T-helper 9 cell (primary cell): ENCODE data around the gene EBF3.

Experiments used
- DNase-seq: peaks from one replicate; pipeline ENCODE4 v3.0.0-alpha.2; 2020

EBF3 gene

DNA sequence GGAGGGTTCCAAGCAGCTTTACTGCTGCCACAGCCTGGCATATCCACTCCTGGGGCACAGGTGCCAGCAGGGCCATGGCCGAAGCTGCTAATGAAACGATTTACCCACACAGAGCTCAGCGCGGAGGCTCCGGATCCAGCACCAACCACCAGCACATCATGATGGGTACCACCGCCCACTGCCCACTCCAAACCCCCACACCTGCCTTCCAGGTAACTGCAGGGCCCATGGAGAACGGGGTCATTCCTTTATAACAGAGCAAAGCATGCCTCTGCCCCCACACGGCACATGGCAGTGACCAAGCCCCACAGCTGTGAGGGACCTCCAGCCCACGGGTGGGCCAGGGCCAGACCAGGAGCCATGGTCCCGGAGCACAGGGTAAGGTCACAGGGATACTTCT, 53.2 kb downstream of the EBF3 start:
- DNase-seq = no peak

DNA sequence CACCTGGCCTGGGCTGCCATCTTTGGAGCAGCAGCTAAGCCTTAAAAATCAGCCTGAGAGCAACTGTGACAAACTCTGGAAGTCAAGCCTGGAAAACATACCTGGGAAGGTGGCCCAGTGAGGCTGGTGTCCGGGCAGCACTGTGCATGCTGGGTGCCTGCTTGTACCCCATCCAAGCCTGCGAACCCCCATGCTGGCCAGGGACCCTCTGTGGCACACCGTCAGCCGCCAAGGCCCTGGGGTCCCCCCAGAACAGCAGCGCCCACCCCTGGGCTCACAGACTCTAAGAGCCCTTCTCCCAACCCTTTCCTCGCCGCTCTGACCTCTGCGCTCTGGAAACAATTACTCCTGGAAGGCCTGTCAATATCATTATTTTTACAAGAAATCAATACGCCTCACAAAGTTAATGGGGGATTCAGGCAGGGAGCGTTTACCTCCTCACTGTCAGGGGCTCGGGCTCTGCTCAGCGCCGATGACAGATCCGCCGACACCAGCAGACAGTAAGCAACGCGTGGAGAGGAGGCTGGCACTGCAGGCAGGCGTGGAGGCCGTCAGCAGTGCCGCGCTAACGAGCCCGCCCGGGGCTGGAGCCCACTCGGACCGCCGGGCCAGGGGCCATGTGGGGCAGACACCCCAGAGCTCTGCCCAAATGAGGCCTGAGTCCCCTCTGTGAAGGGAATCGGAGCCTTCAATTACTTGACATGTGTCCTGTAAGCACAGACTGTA, 54.4 kb downstream of the EBF3 start:
- DNase-seq = no peak

DNA sequence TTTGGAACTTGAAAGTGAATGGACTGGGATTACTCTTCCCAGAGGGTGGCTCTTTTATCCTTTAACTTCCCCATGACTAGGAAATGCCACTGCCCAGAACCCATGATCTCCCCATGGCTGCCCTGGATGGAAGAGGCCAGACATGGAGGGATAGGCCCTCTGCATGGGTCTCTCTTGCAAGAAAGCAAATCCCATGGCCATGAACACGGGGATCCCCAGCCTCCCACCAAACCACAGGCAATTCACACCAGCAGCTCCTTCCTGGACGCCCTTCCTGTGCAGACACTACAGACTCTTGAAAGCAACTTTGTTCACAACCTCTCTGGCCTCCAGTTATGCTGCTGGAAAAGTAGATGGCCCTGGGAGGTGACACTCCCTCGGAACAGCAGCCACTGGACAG, 55.0 kb downstream of the EBF3 start:
- no peak for DNase-seq

DNA sequence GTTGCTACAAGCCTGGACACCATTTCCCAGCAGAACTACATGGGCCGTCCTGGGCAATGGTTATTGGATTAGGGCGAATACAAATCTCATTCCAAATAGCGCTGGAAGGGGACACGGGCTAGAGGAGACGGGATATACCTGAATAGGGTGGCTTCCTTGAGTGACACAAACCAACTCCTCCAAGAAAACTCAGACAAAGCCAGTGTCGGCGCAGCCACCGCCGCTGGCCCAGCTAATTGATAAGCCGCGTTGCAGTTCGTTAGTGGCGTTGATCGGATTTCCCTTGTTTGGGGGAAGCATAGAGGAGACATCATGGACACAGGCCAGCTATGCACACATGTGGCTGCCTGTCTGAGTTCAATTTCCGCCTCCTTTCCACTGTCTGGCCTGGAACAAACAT, 55.7 kb downstream of the EBF3 start:
- DNase-seq = no peak

DNA sequence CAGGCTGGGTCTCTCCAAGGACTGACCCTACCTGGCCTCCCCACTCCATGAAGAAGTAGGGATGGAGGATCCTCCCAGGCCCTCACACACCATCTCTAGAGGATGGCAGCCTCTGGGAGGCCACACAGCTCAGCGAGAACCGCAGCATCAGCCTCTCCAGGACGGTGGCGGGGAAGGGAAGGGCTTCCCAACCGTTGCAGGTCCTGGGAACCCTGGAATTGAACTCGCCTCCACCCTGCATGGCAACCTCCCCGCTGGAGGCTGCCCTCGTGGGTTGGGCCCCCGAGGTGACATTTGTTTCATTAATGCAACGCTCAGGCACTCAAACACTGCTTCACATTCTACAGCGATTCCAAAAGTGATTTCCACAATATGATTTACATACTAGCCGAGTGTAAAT, 58.5 kb downstream of the EBF3 start:
- no peak for DNase-seq

DNA sequence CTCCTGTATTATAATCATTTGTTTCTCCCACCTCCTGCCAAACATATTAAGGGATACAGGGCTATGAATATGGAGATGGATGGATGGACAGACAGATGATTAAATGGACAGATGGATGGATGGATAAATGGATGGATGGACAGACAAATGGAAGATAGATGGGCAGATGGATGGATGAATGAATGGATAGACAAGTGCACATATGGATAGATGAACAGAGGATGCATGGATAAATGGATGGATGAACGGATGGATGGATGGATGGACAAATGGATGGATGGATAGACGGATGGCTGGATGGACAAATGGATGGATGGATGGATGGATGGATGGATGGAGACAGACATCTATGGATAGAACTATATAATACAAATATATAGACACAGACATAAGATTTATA, 59.8 kb downstream of the EBF3 start:
- no peak for DNase-seq

DNA sequence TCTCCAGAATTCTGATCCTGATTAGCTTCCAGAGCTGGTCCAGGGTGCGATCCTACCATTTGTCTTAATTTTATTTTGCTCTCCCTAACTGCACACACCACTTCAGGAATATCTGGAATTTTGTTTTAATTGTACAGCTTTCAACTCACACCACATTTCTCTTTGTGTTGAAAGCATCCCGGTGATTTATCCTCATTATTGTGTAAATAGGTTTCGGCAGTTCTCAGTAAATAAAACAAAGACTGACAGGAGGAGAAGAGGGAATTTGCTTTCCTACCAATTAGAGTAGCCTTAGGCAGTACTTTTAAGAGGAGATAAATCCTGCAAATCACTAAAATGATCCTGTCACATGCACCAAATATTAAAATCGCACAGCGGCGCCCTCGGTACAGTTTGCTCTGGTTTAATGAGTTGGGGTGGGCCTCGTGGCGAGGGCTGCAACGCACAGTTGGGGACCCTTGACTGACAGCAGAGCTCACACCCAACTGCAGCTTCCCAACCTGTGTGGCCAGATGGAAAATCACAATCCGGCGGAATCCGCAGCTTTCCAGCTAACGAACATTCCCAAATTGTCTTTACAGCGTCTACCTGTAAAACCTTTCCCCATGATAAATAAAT, 62.6 kb downstream of the EBF3 start:
- DNase-seq = no peak

DNA sequence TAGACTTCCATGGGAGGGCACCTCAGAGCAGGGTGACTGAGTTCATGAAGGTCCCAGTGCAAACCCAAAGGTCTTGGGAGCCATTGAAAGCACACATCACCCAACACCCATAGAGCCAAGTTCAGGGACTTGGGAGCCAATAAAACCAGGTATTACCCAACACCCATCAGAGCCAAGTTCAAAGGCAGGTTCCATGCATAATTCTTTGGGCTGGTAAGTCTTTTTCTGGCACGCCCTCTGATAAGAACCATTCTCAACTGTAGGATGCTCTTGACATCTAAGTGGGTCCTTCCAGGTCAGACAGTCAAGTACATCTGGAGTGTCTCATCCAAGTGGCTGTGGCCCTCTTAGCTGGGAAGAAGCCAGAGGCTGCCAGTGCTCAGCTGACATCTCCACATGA, 63.2 kb downstream of the EBF3 start:
- DNase-seq = no peak

DNA sequence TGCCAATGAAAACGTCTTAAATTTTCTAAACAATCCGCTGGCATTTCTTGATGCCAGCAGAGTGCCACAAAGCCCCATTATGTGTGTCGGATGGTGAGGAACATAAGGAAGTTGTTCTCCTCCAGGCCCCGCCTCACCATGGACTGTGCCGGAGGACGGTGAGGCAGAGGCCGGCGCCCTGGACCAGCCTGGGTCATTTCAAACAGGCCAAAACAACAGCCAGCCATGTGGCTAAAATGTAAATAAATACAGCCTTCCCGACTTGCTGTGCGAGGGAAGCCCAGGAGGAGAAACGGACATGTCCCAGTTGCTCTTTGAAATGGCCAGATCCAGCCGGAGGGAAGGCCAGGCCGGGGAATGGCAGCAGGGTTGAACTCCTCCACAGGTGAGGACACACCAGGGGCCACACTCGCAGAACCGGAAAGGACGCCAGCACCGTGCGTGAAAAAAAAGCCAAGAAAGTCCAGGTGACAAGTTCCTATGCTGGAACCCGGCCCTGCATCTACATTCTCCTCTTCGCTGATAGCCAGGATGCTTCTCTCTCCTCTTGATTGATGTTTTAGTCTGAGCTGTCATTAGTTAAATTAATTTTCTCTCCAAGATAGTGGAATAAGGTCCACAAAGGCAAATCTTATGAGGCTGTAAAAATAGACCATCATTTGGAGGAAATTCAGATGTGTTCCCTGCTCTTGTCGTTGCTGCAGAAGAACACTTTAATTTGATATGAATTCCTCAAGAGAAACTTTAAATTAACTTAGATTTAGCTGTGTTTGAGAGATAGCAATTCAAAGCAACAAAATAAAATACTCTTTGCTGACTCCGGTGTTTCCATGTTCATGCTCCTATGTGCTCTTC, 64.6 kb downstream of the EBF3 start:
- DNase-seq = no peak

DNA sequence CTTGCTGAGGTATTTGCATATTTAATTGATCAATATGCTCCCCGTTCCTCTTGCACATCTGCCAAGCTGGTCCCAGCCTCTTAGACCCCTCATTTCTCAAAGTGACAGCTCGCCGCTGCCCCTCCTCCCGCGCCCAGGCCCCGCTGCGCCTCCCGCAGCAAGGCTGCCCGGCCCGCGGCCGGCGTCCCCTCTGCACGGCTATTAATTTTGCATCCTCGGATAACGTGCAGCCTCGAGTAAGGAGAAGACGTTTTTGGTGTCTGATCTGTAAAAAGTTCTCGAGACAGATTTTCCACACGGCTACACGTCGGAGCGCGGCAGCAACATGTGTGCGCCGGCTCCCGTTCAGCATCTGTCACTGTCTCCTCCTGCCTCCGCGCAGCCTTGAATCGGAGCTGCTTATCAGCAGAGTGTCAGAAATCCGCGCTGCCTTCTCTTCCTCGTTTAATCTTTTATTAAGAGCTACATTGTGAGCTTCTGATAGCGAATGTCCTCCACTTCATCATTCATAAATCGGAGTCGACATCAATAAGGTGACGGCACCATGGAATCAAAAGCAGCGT, 65.3 kb downstream of the EBF3 start:
- DNase-seq = no peak

DNA sequence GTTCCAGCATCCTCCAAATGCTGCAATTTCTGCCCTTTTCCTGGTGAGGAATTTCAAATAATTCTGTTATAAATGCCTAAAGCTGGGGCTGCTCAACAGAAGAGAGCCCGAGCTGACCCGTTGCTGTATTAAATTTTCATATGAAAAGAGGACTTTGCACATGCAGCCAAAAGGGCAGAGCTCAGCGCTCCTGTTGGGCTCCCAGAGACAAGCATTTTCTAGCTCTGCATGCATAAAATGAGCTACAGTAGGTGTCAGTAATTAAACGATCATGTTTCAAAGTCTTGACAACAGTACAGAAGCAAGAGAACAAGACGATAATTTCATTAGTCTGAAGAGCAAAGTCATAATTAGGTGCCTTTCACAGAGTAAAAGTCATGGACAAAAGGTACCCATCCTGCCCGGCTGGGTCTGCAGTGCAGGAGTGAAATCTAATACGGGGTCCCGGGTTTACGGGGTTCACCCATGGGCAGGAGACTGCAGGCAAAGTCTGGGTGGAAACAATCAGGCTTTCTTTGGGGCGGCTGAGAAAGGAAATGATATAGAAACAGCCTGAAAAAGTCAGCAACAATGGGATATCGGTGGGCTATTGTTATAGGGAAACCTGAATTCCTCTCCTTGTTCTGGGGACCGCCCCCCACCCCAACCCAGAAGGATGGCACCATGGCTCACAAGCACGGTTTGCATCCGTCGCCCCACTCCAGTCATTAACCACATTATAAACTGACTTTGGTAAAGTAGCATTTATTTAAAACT, 66.0 kb downstream of the EBF3 start:
- no peak for DNase-seq

DNA sequence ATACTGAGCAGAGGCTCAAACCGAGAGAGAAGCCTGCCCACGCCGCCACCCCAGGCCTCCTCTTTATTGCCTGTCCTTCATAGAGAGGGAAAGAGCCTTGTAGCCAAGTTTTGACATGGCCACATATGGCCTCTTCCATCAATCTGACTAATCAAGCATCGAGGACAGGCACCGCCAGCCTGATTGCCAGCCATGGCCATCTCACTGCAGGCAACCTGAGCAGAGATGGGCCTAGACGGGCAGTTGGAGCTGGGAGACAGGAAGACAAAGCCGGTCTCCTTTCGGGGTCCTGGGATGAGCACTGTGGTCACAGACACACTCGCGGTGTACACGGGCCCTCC, 67.2 kb downstream of the EBF3 start:
- no peak for DNase-seq

DNA sequence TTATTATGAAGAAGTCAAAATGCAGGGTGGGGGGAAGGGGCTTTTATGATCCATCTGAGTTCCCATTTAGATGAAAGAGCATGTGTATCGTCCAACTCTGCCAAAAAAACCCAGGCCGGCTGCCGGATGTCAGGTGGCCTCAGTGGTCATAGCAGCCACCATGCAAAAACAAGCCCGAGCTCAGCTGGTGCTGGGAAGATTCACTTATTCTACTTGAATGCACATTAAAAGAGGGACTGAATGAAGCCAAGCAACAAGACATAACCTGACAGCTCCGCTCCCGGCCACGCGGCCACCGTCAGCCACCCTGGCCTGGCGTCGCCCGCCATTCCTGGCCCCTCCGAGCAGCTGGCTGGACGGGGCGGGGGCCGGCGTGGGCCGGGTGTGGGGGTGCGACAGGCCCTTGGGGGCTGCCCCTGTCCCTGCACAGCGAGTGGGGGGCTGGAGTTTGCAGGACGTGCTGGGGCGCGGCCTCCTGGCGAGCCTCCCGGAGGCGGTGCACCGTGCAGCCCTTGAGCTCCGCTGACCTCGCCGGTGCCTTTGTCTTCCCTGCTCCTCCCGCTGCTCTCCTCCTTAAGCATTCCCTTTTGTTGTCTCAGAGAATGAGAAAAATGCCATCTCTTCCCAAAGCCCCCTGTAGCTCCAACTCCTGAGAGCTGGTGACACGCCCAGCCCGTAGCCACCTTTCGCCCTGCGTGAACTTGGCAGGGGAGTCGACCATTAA, 67.8 kb downstream of the EBF3 start:
- no peak for DNase-seq

DNA sequence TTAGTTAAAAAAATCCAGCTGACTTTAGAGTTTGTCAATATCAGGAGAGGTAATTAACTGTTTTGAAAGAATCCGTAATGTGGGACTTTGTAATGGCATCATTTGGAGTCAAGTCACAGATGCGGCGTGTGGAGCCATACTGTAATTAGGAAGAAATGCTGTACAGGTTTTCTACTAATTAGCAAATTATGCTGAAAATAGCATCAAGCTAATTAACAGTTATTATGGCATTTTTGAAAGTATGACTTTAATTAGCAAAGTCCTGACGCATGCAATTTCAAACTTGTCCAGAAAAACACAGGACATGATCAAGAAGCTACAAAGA, 68.3 kb downstream of the EBF3 start:
- DNase-seq = no peak

DNA sequence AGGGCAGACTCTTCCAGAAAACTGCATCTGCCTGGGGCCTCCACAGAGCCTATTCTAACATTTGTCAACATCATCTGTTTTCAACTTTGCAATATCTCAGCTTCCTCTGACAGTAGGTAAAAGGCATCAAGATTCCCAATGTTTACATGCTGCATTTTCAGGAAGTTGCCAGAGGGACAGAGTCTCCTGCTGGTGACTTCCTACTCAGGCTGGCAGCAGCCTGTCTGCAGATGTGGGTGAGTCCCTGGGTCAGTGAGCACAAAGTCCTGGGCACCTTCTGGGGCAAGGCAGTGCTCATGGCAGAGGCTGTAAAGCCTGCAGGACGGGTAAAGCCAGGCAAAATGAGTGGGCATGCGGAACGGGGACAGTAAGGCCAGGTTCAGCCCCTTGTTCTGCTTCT, 69.4 kb downstream of the EBF3 start:
- DNase-seq = no peak

DNA sequence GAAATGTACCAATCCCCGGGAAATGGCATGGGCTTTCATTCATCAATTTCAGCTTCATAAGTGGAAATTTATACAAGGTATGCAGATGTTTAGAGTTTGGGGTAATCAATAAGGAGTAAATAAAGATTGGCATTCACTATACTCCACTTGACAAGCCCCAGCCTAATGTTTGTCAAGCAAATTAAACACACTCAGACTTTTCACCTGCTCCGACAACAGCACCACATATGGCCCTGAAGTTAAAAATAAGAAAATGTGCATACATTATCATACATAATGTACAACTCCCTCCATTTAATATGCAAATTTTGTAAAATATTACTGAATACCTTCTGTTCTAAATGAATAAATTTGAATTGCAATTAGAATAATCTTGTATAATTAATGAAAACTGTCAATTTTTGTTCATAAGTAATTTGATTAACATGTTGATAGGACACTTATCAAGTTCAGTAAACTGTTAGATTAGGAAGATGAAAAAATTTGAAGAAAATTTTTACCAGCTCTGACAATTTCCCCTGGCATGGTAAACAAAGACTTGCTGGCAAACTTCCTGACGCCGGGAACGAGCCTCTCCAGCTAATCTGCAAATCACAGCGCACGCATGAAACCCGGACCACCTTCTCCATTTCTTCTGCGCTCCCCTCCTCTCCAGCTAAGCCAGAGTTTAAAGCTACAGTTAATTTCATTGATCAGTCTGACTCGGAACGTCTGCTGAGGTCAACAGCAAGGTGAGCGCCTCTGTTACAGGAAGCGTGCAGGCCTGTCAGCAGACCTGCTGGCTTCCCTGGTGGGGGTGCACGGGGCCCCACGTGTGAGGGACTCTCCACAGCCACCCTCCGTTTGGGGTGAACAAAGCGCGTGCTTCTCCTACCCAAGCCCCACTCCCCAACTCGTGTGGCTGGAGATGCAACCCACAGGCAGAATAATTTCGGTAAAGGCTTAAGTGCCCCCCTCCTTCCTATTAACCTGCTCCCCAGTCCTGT, 70.7 kb downstream of the EBF3 start:
- no peak for DNase-seq

DNA sequence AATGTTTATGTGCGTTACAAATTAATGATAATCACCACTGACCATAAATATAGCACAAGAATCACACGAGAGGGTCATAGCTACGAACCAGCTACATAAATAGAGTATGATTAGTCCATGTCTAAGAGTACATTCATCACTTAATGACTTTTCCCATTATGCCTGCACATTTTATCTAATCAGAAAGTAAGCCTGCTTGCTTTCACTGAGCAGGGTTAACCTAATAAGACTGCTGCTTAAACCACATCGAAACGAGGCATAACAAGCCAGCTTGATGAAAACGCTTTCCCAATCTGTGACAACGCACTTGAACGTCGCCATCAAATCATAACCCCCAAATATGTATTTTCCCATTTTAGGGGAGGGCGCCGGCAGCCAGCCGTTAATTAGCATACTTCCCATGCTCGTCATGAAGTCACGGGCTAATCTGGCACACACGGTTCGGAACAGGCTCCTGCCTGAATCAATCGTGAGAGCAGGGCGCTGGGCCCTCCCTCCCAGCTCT, 71.5 kb downstream of the EBF3 start:
- no peak for DNase-seq

DNA sequence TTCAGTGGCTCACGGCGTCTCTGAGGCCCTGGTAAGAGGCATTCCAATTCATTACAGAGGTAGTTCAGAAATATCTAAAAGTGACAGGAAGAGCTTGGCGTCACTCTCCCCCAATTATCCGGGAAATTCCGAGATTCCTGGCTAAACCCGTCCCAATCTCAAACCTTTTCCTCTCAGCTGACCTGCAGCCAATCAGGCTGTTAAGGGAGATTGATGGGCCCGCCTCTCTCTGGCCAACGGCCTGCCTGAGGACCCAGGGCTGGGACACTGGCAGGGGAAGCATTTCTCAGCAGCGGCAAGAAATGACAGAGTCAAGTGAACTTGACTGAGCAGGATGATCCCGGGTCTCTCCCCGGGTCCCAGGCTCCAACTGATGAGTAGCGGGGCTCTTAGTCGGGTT, 72.3 kb downstream of the EBF3 start:
- DNase-seq = no peak

DNA sequence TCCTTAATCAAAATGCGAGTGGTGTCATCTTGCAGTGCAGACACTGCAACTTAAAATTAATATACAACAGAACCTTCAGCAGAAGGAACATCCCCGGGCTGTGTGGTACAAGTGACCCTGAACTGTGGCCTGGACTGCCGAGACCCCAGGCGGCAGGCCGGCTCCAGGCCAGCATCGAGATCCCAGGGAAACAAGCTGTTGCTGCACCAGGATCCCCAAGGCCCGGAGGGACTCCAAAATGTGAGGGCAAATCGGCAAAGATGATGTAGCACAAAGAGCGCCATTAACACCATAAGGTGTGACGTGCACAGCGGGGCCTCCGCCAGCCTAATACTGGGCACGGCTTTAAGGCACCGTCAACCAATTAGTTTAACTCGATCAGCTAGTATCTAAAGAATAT, 73.9 kb downstream of the EBF3 start:
- no peak for DNase-seq

DNA sequence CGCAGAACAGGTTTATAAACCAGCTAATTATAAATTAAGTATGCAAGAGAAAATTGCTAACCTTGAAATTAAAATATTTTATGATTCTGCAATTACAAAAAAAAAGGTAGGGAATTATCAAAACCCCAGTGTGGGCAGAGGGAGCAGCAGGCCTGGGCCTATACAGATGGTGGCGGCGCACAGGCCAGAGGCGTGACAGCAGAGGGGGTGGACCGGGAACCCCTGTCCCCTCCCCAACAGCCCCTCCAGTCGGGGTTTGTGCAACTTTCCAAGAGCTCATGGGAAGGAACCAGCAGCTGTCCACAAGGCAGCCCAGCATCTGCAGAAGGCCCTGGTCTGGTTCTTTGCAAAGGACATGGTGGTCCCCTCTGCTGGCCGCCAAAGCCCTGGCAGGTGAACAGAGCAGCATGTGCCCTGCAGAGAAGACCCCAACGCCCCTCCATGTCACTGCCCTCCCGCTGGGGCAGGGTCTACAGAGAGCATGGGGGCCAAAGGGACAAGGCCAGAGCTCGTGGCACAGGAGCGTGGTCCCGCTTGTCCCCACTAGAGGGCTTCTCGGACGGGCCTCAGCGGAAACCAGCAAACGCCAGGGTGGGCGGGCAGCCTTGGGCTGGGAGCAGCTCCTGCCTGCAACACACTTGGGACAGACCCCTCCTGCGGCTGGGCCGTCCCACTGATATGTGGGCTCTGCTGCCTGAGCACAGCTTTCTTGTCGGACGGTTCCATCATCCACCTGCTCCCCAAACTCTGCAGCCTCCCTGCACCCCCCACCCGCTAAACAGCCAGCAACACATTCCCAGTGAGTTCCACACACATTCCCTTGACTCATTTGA, 75.1 kb downstream of the EBF3 start:
- DNase-seq = peak; percentile 19
